Spleen (tissue), 7 donors: ENCODE data around the gene ASH1L.

Experiments used
- CTCF ChIP-seq, 11 experiments: fragments of 200-600 bp in 7 of 11; fragments of 450-650 bp in 4 of 11; sonication (generic) in 4 of 11; IDR thresholded peaks in 8 of 11; conservative IDR thresholded peaks in 3 of 11; 1 replicate in 7 of 11; 2 replicates in 4 of 11; pipeline versions ENCODE4 v1.4.0 to v1.8.0; 2016 to 2021; ENCODE audit warnings: antibody characterized with exemption in 11 of 11, inconsistent platforms in 4 of 11, mild to moderate bottlenecking in 1 of 11
- POLR2A ChIP-seq, 3 donors: fragments of 450-650 bp; IDR thresholded peaks; one replicate each; pipeline ENCODE4 v1.5.1; 2017; ENCODE audit warnings: antibody characterized with exemption in 3 of 3, mild to moderate bottlenecking in 1 of 3
- POLR2AphosphoS5 ChIP-seq, 3 donors: sonication (generic); formaldehyde crosslinking; IDR thresholded peaks; one replicate each; pipeline ENCODE4 v1.5.1; 2017; ENCODE audit warnings: antibody characterized with exemption in 3 of 3
- donor health status: DM: no; HTN: no; CAD: no; lungs with moderate emphysema.
- donor health status: DM: no; HTN: no; CAD: no.
- donor health status: DM: no; HTN: no; CAD: no.

DNA sequence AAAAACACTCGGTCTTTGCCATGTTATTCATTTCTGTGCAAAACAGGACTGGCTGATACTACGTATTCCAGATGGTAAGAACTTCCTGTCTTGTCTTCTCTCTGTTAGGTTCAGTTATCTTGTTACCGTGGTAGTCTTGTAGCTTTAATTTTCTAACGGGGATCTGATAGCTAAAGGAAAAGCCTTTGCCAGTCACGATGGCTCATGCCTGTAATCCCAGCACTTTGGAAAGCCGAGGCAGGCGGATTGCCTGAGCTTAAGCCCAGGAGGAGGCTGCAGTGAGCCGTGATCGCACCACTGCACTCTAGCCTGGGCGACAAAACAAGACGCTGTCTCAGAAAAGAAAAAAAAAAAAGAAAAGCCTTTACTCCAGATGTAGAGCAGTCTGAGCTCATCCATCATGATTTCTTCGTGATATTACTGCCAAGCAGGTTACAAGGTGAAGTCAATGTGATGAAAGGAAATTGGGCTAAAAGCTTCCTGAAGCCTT is 36.3 kb upstream of the ASH1L start:
- TF ChIP-seq POLR2A (IDR thresholded peaks at IDR 0.05) (no peak), CTCF (IDR thresholded peaks at IDR 0.05 in 8 of 11, conservative IDR thresholded peaks at IDR 0.05 in 3 of 11) (no peak), POLR2AphosphoS5 (IDR thresholded peaks at IDR 0.05) (no peak)
